Measurements from ENCODE around the gene TIMM10.
"Not testable (repeated sequence)": the region's sequence is repeated elsewhere in the genome, so short reads cannot be mapped to it uniquely, and the experiment has no call there.

TIMM10 gene

GRCh38 chr11:57541169-57541568 is 10.6 kb upstream of the TIMM10 start:
- DNase-seq = no peak

GRCh38 chr11:57539342-57539741 is 8.8 kb upstream of the TIMM10 start:
- no peak for DNase-seq

- DNase-seq = no peak
These were observed 6.5 kb upstream of the TIMM10 start, which contains the start of gene SMTNL1 for GRCh38 chr11:57536947-57537619. Gene SMTNL1, plus strand, starts transcription at chr11:57537595. Its CDS starts 5,048 bp downstream, at chr11:57542643.

GRCh38 chr11:57534449-57534848 is 3.9 kb upstream of the TIMM10 start:
- not testable (repeated sequence) for DNase-seq

- DNase-seq = no peak
These were observed 349 bp downstream of the TIMM10 start for GRCh38 chr11:57530215-57530595.

GRCh38 chr11:57529012-57529411 is 1.5 kb downstream of the TIMM10 start:
- DNase-seq = no peak

GRCh38 chr11:57527056-57527631 is 3.4 kb downstream of the TIMM10 start:
- DNase-seq = peak; percentile 27

- no peak for DNase-seq
These were observed 7.1 kb downstream of the TIMM10 start for GRCh38 chr11:57523419-57523818.

- DNase-seq = no peak
These were observed 9.4 kb downstream of the TIMM10 start for GRCh38 chr11:57521116-57521515.

- DNase-seq = no peak
These were observed 14.5 kb downstream of the TIMM10 start for GRCh38 chr11:57516061-57516443.

- DNase-seq = peak; percentile 9
These were observed 15.1 kb downstream of the TIMM10 start, which contains the start of gene SLC43A1 for GRCh38 chr11:57515332-57516060. Gene SLC43A1, minus strand, starts transcription at chr11:57515702. Its CDS starts 1,591 bp downstream, at chr11:57514111.

- DNase-seq = no peak
These were observed 15.8 kb downstream of the TIMM10 start for GRCh38 chr11:57514538-57515331.

- DNase-seq = no peak
These were observed 16.5 kb downstream of the TIMM10 start for GRCh38 chr11:57513911-57514537.

- no peak for DNase-seq
These were observed 17.1 kb downstream of the TIMM10 start for GRCh38 chr11:57513452-57513795.

- DNase-seq = no peak
These were observed 17.7 kb downstream of the TIMM10 start for GRCh38 chr11:57512646-57513451.

GRCh38 chr11:57511741-57512430 is 18.7 kb downstream of the TIMM10 start:
- DNase-seq = no peak

GRCh38 chr11:57508341-57509170 is 22.0 kb downstream of the TIMM10 start:
- no peak for DNase-seq

- DNase-seq = no peak
These were observed 24.0 kb downstream of the TIMM10 start for GRCh38 chr11:57506522-57506921.

GRCh38 chr11:57504511-57504910 is 26.0 kb downstream of the TIMM10 start:
- DNase-seq = no peak

GRCh38 chr11:57502870-57503269 is 27.7 kb downstream of the TIMM10 start:
- no peak for DNase-seq

Measured in NCI-H524 treated with DMSO at 0.1 percent for 48 hours (cell line).